ENCODE measurements around the gene PLD1.

DNA sequence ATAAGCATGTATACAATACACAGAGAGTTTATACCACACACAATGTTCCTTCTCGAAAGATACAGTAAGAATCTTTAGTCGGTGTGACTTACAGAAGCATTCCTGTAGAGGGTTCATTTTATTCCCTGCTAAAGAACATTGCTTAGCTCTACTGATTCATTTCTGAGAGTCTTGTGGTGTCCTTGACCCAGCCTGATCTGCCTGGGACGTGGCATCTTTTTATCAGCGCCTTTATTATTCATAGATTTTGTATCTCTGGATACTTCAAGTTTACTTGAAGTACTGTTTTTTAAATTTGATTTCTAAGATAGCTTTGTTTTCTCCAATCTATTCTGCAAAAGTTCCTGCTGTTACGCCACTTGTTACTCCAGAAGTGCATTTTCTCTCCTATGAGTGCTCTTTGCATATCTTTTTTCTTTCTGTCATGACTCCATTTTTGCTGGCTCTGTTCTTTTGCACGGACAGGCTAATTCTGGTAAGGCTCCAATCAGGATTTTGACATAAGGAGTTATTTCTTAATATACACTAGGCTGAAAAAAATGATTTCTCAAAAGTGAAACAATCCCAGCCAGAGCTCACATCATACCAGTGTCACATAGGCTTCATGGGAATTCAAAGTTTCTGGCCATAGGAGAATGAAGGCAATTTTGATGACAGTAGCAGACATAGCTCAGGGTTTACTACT, 235.6 kb downstream of the PLD1 start:
- TF ChIP-seq ZNF600 (tag by site-specific recombination; IDR thresholded peaks at IDR 0.05) (no peak), GFI1B (tag by site-specific recombination; IDR thresholded peaks at IDR 0.05) (no peak), ZNF174 (tag by site-specific recombination; IDR thresholded peaks at IDR 0.05) (no peak), ZNF837 (tag by site-specific recombination; IDR thresholded peaks at IDR 0.05) (no peak), ZNF423 (tag by site-specific recombination; IDR thresholded peaks at IDR 0.05) (no peak), FEZF1 (tag by site-specific recombination; IDR thresholded peaks at IDR 0.05) (no peak), ZNF274 (IDR thresholded peaks at IDR 0.05; ENCODE audit: low read length) (no peak), ZNF274 (tag by site-specific recombination; IDR thresholded peaks at IDR 0.05; ENCODE audit: borderline replicate concordance) (no peak)
- TF ChIP-seq, protein P1, sequence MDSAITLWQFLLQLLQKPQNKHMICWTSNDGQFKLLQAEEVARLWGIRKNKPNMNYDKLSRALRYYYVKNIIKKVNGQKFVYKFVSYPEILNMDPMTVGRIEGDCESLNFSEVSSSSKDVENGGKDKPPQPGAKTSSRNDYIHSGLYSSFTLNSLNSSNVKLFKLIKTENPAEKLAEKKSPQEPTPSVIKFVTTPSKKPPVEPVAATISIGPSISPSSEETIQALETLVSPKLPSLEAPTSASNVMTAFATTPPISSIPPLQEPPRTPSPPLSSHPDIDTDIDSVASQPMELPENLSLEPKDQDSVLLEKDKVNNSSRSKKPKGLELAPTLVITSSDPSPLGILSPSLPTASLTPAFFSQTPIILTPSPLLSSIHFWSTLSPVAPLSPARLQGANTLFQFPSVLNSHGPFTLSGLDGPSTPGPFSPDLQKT (IDR thresholded peaks at IDR 0.05; ENCODE audit: borderline replicate concordance, low read depth, low read length): no peak
- TF ChIP-seq, protein P2, sequence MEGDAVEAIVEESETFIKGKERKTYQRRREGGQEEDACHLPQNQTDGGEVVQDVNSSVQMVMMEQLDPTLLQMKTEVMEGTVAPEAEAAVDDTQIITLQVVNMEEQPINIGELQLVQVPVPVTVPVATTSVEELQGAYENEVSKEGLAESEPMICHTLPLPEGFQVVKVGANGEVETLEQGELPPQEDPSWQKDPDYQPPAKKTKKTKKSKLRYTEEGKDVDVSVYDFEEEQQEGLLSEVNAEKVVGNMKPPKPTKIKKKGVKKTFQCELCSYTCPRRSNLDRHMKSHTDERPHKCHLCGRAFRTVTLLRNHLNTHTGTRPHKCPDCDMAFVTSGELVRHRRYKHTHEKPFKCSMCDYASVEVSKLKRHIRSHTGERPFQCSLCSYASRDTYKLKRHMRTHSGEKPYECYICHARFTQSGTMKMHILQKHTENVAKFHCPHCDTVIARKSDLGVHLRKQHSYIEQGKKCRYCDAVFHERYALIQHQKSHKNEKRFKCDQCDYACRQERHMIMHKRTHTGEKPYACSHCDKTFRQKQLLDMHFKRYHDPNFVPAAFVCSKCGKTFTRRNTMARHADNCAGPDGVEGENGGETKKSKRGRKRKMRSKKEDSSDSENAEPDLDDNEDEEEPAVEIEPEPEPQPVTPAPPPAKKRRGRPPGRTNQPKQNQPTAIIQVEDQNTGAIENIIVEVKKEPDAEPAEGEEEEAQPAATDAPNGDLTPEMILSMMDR (tag by site-specific recombination; IDR thresholded peaks at IDR 0.05): no peak

Data from HEK293 (cell line).